H1 (cell line): ENCODE data around the gene PRELID1. TPM values are rescaled to one million over a fixed set of nuclear protein-coding genes. Genes with fewer than 3 reads are reported as not detected.

Source experiments
- CTCF ChIA-PET: fragments of 300-600 bp; sonication (Branson Sonifier 250); formaldehyde crosslinking; loops from one replicate; lab custom pipeline; 2021; ENCODE audit not compliant: partially characterized antibody; lab: Charles Lee
- POLR2A ChIA-PET: fragments of 300-600 bp; sonication (Branson Sonifier 250); formaldehyde crosslinking; loops from one replicate; lab custom pipeline; 2021; ENCODE audit warnings: inconsistent platforms; ENCODE audit not compliant: partially characterized antibody; lab: Charles Lee
- DNase-seq, 2 experiments: peaks; one replicate each; pipeline versions ENCODE4 v3.0.0 to v3.0.0-alpha.2; 2010 to 2022; ENCODE audit warnings: low spot score in 2 of 2, low read depth in 1 of 2, mixed read lengths in 1 of 2
- FAIRE-seq: peaks from 2 replicates; lab custom pipeline; 2011; peaks lifted over from hg19 to GRCh38; lab: Jason Lieb, UNC
- H2AFZ ChIP-seq: 2 replicates; pipeline ENCODE4 v1.8.1; 2012; ENCODE audit warnings: low read length, inconsistent platforms
- H2AK5ac ChIP-seq: 2 replicates; pipeline ENCODE4 v1.6.1; 2013; ENCODE audit warnings: low read depth, low read length
- H2BK120ac ChIP-seq: replicated peaks from 2 replicates; pipeline ENCODE3; 2013; ENCODE audit warnings: low read depth, low read length, inconsistent platforms
- H2BK12ac ChIP-seq: 2 replicates; pipeline ENCODE4 v1.6.1; 2013; ENCODE audit warnings: low read depth, low read length
- H2BK15ac ChIP-seq: 2 replicates; pipeline ENCODE4 v1.6.1; 2013; ENCODE audit warnings: low read length
- H2BK20ac ChIP-seq: 2 replicates; pipeline ENCODE4 v1.6.1; 2013; ENCODE audit warnings: low read length
- H2BK5ac ChIP-seq: 2 replicates; pipeline ENCODE4 v1.6.1; 2013; ENCODE audit warnings: low read depth, low read length
- H3K14ac ChIP-seq: 2 replicates; pipeline ENCODE4 v1.6.1; 2013; ENCODE audit warnings: inconsistent platforms; ENCODE audit not compliant: insufficient read length
- H3K18ac ChIP-seq: 2 replicates; pipeline ENCODE4 v1.6.1; 2013; ENCODE audit warnings: low read length; ENCODE audit errors: extremely low read depth
- H3K23ac ChIP-seq: 2 replicates; pipeline ENCODE4 v1.6.1; 2013; ENCODE audit warnings: inconsistent platforms; ENCODE audit not compliant: insufficient read length
- H3K23me2 ChIP-seq: 2 replicates; pipeline ENCODE4 v1.6.1; 2013; ENCODE audit warnings: low read depth, low read length
- H3K27ac ChIP-seq: 2 replicates; pipeline ENCODE4 v1.6.1; 2011; ENCODE audit warnings: low read depth, low read length, inconsistent platforms
- H3K27me3 ChIP-seq, 4 experiments: replicated peaks in 1 of 4; 1 replicate in 1 of 4; 2 replicates in 3 of 4; pipeline versions ENCODE4 v1.6.1 to v1.8.1; 2011 to 2013; ENCODE audit warnings: low read length in 3 of 4, mild to moderate bottlenecking in 3 of 4, inconsistent platforms in 2 of 4, mixed read lengths in 2 of 4, moderate library complexity in 1 of 4; ENCODE audit not compliant: control insufficient read depth in 3 of 4, insufficient read depth in 3 of 4; ENCODE audit errors: extremely low read depth in 1 of 4
- H3K36me3 ChIP-seq, 4 experiments: 2 replicates each; pipeline versions ENCODE4 v1.6.1 to v1.8.1; 2011 to 2013; ENCODE audit warnings: mild to moderate bottlenecking in 4 of 4, low read length in 3 of 4, moderate library complexity in 2 of 4, control low read depth in 1 of 4, inconsistent platforms in 1 of 4; ENCODE audit not compliant: insufficient read depth in 4 of 4, control insufficient read depth in 2 of 4
- H3K4ac ChIP-seq: replicated peaks from 2 replicates; pipeline ENCODE3; 2013; ENCODE audit warnings: low read length, low read depth, mixed read lengths, inconsistent platforms; ENCODE audit not compliant: insufficient read length
- H3K4me1 ChIP-seq, 4 experiments: replicated peaks in 1 of 4; 1 replicate in 1 of 4; 2 replicates in 3 of 4; pipeline versions ENCODE4 v1.6.1 to v1.8.1; 2011 to 2013; ENCODE audit warnings: low read length in 3 of 4, inconsistent platforms in 2 of 4, mixed read lengths in 1 of 4; ENCODE audit not compliant: insufficient read depth in 4 of 4, control insufficient read depth in 3 of 4
- H3K4me2 ChIP-seq, 2 experiments: 2 replicates each; pipeline versions ENCODE4 v1.6.1 to v1.8.1; 2011 to 2013; ENCODE audit warnings: low read depth in 2 of 2, low read length in 2 of 2, control low read depth in 1 of 2, inconsistent platforms in 1 of 2, mild to moderate bottlenecking in 1 of 2; ENCODE audit not compliant: insufficient read depth in 1 of 2
- H3K4me3 ChIP-seq, 4 experiments: fragments of 200-600, 300-600 bp in 1 of 4; sonication (generic), shearing (Covaris generic), sonication (Bioruptor Twin) in 1 of 4; 2 replicates each; pipeline versions ENCODE4 v1.5.1 to v1.8.1; 2011 to 2016; ENCODE audit warnings: low read length in 4 of 4, low read depth in 3 of 4, control low read depth in 2 of 4, inconsistent platforms in 2 of 4, mild to moderate bottlenecking in 2 of 4, mixed read lengths in 1 of 4, moderate library complexity in 1 of 4; ENCODE audit not compliant: insufficient read depth in 2 of 4; ENCODE audit errors: extremely low read depth in 1 of 4
- H3K56ac ChIP-seq: replicated peaks from 2 replicates; pipeline ENCODE3; 2013; ENCODE audit warnings: low read depth, mild to moderate bottlenecking, mixed read lengths, low read length, inconsistent platforms; ENCODE audit not compliant: insufficient read length
- H3K79me1 ChIP-seq: 2 replicates; pipeline ENCODE4 v1.6.1; 2013; ENCODE audit warnings: low read depth, low read length, control low read depth
- H3K79me2 ChIP-seq, 2 experiments: 2 replicates each; pipeline versions ENCODE4 v1.6.1 to v1.8.1; 2012 to 2013; ENCODE audit warnings: low read length in 2 of 2, mild to moderate bottlenecking in 2 of 2, inconsistent platforms in 1 of 2; ENCODE audit not compliant: insufficient read depth in 2 of 2, control insufficient read depth in 1 of 2
- H3K9ac ChIP-seq, 4 experiments: replicated peaks in 1 of 4; 1 replicate in 1 of 4; 2 replicates in 3 of 4; pipeline versions ENCODE4 v1.6.1 to v1.8.1; 2011 to 2013; ENCODE audit warnings: low read depth in 3 of 4, low read length in 3 of 4, control low read depth in 2 of 4, mild to moderate bottlenecking in 2 of 4, moderate library complexity in 2 of 4, inconsistent platforms in 1 of 4; ENCODE audit errors: extremely low read depth in 1 of 4
- H3K9me3 ChIP-seq, 2 experiments: 2 replicates each; pipeline versions ENCODE4 v1.6.1 to v1.8.1; 2012 to 2013; ENCODE audit warnings: mild to moderate bottlenecking in 2 of 2, moderate library complexity in 2 of 2, control low read depth in 1 of 2, inconsistent platforms in 1 of 2, low read depth in 1 of 2, low read length in 1 of 2, mixed read lengths in 1 of 2; ENCODE audit not compliant: insufficient read depth in 2 of 2
- H4K20me1 ChIP-seq, 2 experiments: replicated peaks in 1 of 2; 2 replicates each; pipeline versions ENCODE3 to v1.8.1; 2011 to 2013; ENCODE audit warnings: inconsistent platforms in 2 of 2, low read length in 2 of 2, mild to moderate bottlenecking in 1 of 2; ENCODE audit not compliant: insufficient read depth in 2 of 2, control insufficient read depth in 1 of 2
- H4K5ac ChIP-seq: 2 replicates; pipeline ENCODE4 v1.6.1; 2013; ENCODE audit warnings: low read length, low read depth, mixed read lengths, inconsistent platforms; ENCODE audit not compliant: insufficient read length
- H4K8ac ChIP-seq: 2 replicates; pipeline ENCODE4 v1.8.0; 2013; ENCODE audit warnings: mild to moderate bottlenecking, moderate library complexity, low read length, inconsistent platforms; ENCODE audit not compliant: insufficient read depth; ENCODE audit errors: extremely low read depth
- H4K91ac ChIP-seq: replicated peaks from 2 replicates; pipeline ENCODE3; 2013; ENCODE audit warnings: low read length, mixed read lengths, inconsistent platforms; ENCODE audit not compliant: insufficient read length
- WGBS, 2 experiments: shearing (Covaris generic) in 1 of 2; methylation state at CpG; one replicate each; pipeline versions ENCODE4 v1.1.6 to v1.1.7; 2013 to 2015; ENCODE audit warnings: low lambda C conversion rate in 2 of 2, mixed read lengths in 2 of 2, inconsistent platforms in 1 of 2, low coverage in 1 of 2, missing lambda C conversion rate in 1 of 2; ENCODE audit not compliant: insufficient replicate concordance in 2 of 2, insufficient coverage in 1 of 2, insufficient read length in 1 of 2; ENCODE audit errors: extremely low coverage in 1 of 2, missing lambda C conversion rate in 1 of 2; 5-methylcytosine and 5-hydroxymethylcytosine counted together
- polyA plus RNA-seq, 7 experiments: library from polyadenylated mRNA; depleted of rRNA in 3 of 7; stranded (reverse) in 5 of 7; unstranded in 2 of 7; fragments of >200 nt in 5 of 7; fragments of 200-250 nt in 2 of 7; gene quantifications; 1 replicate in 5 of 7; 2 replicates in 1 of 7; 4 replicates in 1 of 7; pipeline versions ENCODE4 v1.2.1 to v1.2.3, GENCODE V29; 2011 to 2013; ENCODE audit warnings: missing spikeins in 2 of 7, mixed read lengths in 2 of 7
- total RNA-seq: library from RNA; stranded (reverse); fragmentation: NEBNext Ultra II Directional; extraction: Animal tissue kit (Norgen Biotek cat#: 25700); gene quantifications from 2 replicates; pipeline ENCODE4 v1.2.1, GENCODE V29; 2021

The PRELID1 gene
- total and polyA plus RNA-seq, 2 of the 8 experiments (the other 6 are each of a cell fraction or from before 2014, with no cell fraction given) = 272 to 428 TPM

DNA sequence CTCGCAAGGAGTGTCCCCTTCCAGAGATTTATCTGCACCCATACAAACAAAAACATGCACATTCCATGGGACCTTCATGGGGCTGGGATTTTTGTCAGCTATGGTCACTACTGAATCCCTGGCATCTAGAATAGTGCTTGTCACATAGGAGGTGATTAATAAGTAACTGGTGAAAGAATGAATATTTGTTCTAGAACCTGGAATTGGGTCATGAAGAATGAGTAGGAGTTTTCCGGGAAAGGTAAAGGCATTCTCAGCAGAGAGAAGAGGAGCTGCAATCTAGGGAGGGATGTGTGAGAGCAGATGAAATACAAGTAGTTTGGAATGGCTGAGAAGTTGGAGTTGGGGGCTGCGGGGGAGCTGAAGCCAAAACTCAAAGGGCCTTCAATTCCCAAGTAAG lies 50.7 kb downstream of the PRELID1 start:
- H3K4me3 ChIP-seq = no peak overlapping the region
- POLR2A ChIA-PET = interaction anchor here (1.0 to 8.1 kb wide), 4 partner anchors 11 to 118 kb away, joined by 3 to 66 read pairs (median 4); no protein-coding TSS in a partner anchor
- no peak overlapping the region for H4K5ac ChIP-seq

More for the DNA sequence above, 50.7 kb downstream of the PRELID1 start:
- no peak for DNase-seq
- Histone ChIP-seq H3K56ac (no peak overlapping the region), H2BK5ac (no peak overlapping the region), H3K4ac (no peak overlapping the region), H4K91ac (no peak overlapping the region), H2BK15ac (no peak overlapping the region), H3K9ac (no peak overlapping the region), H3K23ac (no peak overlapping the region), H2BK20ac (no peak overlapping the region), H3K79me2 (peaks cover 12 to 21% of the 10 kb centered on the region in 2 experiments), H2BK12ac (no peak overlapping the region), H2AK5ac (no peak overlapping the region), H3K18ac (no peak overlapping the region), H3K9me3 (no peaks in the 10 kb centered on the region), H2BK120ac (no peak overlapping the region), H3K23me2 (peaks cover 8% of the 10 kb centered on the region), H3K14ac (no peak overlapping the region), H3K36me3 (no peaks in the 10 kb centered on the region; a peak in 1 of 8 replicates), H3K79me1 (peaks cover 12% of the 10 kb centered on the region; the same call in 1 of the 2 replicates), H2AFZ (no peak overlapping the region), H3K4me1 (peaks cover 0 to 10% (median 4%) of the 10 kb centered on the region in 4 experiments; a peak in 4 of 7 replicates), H4K8ac (no peak overlapping the region), H3K27me3 (peaks cover 0 to 5% (median 0%) of the 10 kb centered on the region in 4 experiments; a peak in 2 of 7 replicates), H3K27ac (no peak overlapping the region), H3K4me2 (no peak overlapping the region), H4K20me1 (peaks cover 0 to 5% of the 10 kb centered on the region in 2 experiments)
- CTCF ChIA-PET = interaction anchor here (1.1 to 11.2 kb wide), 3 partner anchors 14 to 98 kb away, joined by 3 to 142 read pairs (median 11); no protein-coding TSS in a partner anchor
- FAIRE-seq = no peak
- 87% methylated on average over 3 of the region's 3 CpGs; no CpG with 5 or more reads in 1 of the 2 experiments for WGBS, 2 experiments
